ENCODE results near the gene PANK4. TPM values are rescaled to one million over a fixed set of nuclear protein-coding genes. Genes with fewer than 3 reads are reported as not detected.

The PANK4 gene
- total and polyA plus RNA-seq, 2 of the 8 experiments (the other 6 are each of a cell fraction or from before 2014, with no cell fraction given), result 20.1 to 29.7 TPM

DNA sequence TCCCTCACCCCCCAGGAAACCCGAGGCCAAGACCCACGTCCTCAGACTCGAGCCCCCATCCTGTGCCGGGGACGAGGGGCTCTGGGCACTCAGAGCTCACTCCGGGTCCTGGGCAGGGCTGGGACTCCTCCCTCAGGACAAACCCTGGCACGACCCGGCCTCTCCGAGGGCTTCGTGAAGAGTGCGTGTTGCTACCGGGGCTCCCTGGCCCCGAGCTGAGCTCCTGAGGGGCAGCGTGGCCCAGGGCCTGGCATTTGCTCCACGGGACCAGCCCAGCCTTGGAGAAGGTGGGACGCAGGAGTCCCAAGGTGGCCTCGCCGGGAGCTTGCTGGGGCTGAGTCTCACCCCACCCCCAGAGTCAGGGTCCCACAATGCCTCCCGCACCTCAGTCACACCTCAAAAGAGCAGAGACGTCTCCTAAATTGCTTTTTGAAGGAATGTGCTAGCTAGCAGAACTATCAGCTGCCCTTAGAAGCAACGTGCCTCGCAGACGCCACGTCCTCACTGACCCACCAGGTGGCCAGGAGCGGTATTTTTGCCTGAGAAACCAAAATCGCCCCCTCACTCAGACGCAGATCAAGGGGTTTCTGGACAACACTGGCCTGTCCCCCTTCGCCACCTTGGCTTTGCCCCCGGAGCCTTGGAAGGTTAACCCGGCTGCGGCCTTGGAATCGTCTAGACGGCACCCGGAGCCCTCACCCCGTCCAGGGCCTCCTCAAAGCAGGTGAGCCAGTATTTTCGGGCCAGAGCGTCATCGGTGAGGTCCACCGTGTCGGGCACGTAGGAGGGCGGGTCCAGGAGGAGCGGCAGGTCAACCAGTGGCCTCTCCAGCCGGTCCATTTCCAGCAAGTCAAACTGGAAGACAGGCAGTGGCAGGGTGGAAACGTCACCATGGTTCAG, 11.3 kb downstream of the PANK4 start:
- H4K5ac ChIP-seq (ENCODE audit: insufficient read length, low read depth, low read length), result no peak overlapping the region
- no peaks in the 10 kb centered on the region for H3K27me3 ChIP-seq (replicated peaks in 1 of 4; ENCODE audit: control insufficient read depth in 3 of 4, extremely low read depth in 1 of 4, insufficient read depth in 3 of 4, low read length in 3 of 4)
- no peaks in the 10 kb centered on the region for H3K79me2 ChIP-seq (ENCODE audit: control insufficient read depth in 1 of 2, insufficient read depth in 2 of 2, low read length in 2 of 2)
- no peak overlapping the region for H2BK120ac ChIP-seq (replicated peaks; ENCODE audit: low read depth, low read length)
- H3K79me1 ChIP-seq (ENCODE audit: low read depth, low read length), result no peaks in the 10 kb centered on the region; the same call in none of the 2 replicates
- no peak overlapping the region for H2AK5ac ChIP-seq (ENCODE audit: low read depth, low read length)
- no peak overlapping the region for H2BK12ac ChIP-seq (ENCODE audit: low read depth, low read length)
- TF ChIP-seq SP2 (IDR thresholded peaks at IDR 0.05; ENCODE audit: low read length) (no peak), CTCF (IDR thresholded peaks at IDR 0.05; ENCODE audit: control extremely low read depth in 1 of 3, insufficient read depth in 1 of 3, low read depth in 1 of 3, low read length in 3 of 3) (peak in 2 of 3 experiments; percentile 29 to 36; a peak in 3 of 4 replicates), HDAC6 (IDR thresholded peaks at IDR 0.05; ENCODE audit: low read depth, low read length) (no peak)
- 91% methylated on average over 42 of the region's 45 CpGs; no CpG with 5 or more reads in 1 of the 2 experiments for WGBS, 2 experiments (ENCODE audit: extremely low coverage in 1 of 2, insufficient coverage in 1 of 2, insufficient read length in 1 of 2, insufficient replicate concordance in 2 of 2, low coverage in 1 of 2, low lambda C conversion rate in 2 of 2, missing lambda C conversion rate in 1 of 2)
- H3K23ac ChIP-seq (ENCODE audit: insufficient read length), result no peak overlapping the region
- H3K4me2 ChIP-seq (ENCODE audit: insufficient read depth in 1 of 2, low read depth in 2 of 2, low read length in 2 of 2), result no peak overlapping the region
- no peak overlapping the region for H3K4ac ChIP-seq (replicated peaks; ENCODE audit: insufficient read length, low read depth, low read length)
- H3K27ac ChIP-seq (ENCODE audit: low read depth, low read length), result no peak overlapping the region
- FAIRE-seq (no peak), DNase-seq (ENCODE audit: low read depth in 1 of 2, low spot score in 2 of 2) (no peak)
- no peak overlapping the region for H3K9ac ChIP-seq (replicated peaks in 1 of 4; ENCODE audit: extremely low read depth in 1 of 4, low read depth in 3 of 4, low read length in 3 of 4)
- ChIA-PET POLR2A (ENCODE audit: partially characterized antibody) (interaction anchor here (0.6 to 1.1 kb wide), 2 partner anchors 12 to 62 kb away, joined by 3 read pairs; no protein-coding TSS in a partner anchor), CTCF (ENCODE audit: partially characterized antibody) (interaction anchor here (0.7 to 2.8 kb wide), 14 partner anchors 9 to 178 kb away, joined by 3 to 9 read pairs (median 3); no protein-coding TSS in a partner anchor)
- peaks cover 0 to 19% of the 10 kb centered on the region in 2 experiments for H4K20me1 ChIP-seq (replicated peaks in 1 of 2; ENCODE audit: control insufficient read depth in 1 of 2, insufficient read depth in 2 of 2, low read length in 2 of 2)
- no peaks in the 10 kb centered on the region for H3K9me3 ChIP-seq (ENCODE audit: insufficient read depth in 2 of 2, low read depth in 1 of 2, low read length in 1 of 2)
- H2BK15ac ChIP-seq (ENCODE audit: low read length), result no peak overlapping the region
- no peak overlapping the region for H3K14ac ChIP-seq (ENCODE audit: insufficient read length)
- H4K91ac ChIP-seq (replicated peaks; ENCODE audit: insufficient read length, low read length), result no peak overlapping the region
- H2BK20ac ChIP-seq (ENCODE audit: low read length), result no peak overlapping the region
- no peak overlapping the region for H3K4me3 ChIP-seq (ENCODE audit: extremely low read depth in 1 of 4, insufficient read depth in 2 of 4, low read depth in 3 of 4, low read length in 4 of 4)
- H2AFZ ChIP-seq (ENCODE audit: low read length), result no peak overlapping the region
- H3K56ac ChIP-seq (replicated peaks; ENCODE audit: insufficient read length, low read depth, low read length), result no peak overlapping the region
- no peaks in the 10 kb centered on the region for H3K23me2 ChIP-seq (ENCODE audit: low read depth, low read length)
- peaks cover 15 to 64% (median 43%) of the 10 kb centered on the region in 4 experiments; a peak in 7 of 8 replicates for H3K36me3 ChIP-seq (ENCODE audit: control insufficient read depth in 2 of 4, insufficient read depth in 4 of 4, low read length in 3 of 4)
- no peaks in the 10 kb centered on the region for H3K4me1 ChIP-seq (replicated peaks in 1 of 4; ENCODE audit: control insufficient read depth in 3 of 4, insufficient read depth in 4 of 4, low read length in 3 of 4)
- H3K18ac ChIP-seq (ENCODE audit: extremely low read depth, low read length), result no peak overlapping the region
- H2BK5ac ChIP-seq (ENCODE audit: low read depth, low read length), result no peak overlapping the region
- H4K8ac ChIP-seq (ENCODE audit: extremely low read depth, insufficient read depth, low read length), result no peak overlapping the region; the same call in none of the 2 replicates

Data from H1 (cell line).